GM12801 (cell line): Measurements from ENCODE around the gene PITPNM3.

Experiments
- CTCF ChIP-seq: IDR thresholded peaks from one replicate; pipeline ENCODE4 v1.5.1; 2011; ENCODE audit warnings: control low read depth; ENCODE audit not compliant: insufficient read length; ENCODE audit errors: extremely low read depth

Gene PITPNM3

GRCh38 chr17:6408276-6408675 lies 148.1 kb downstream of the PITPNM3 start:
- TF ChIP-seq CTCF, result no peak

DNA sequence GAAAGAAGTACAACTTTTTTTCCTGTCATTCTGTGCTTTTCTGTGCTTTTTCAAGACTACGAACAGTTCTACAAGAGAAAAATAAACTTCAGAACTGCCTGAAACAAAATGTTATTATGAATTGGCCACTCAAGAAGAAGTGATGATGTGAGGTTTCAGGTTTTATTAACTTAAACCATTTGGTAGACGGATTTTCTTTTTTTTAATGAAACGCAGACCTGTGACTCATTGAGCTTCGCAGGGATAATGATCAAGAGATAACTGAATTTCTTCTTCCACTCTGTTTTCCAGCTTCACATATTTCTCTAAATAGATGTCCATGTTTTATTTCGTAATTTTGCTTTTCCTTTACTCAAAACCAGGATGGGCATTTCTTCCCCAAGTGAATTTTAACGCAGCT lies 154.1 kb downstream of the PITPNM3 start:
- TF ChIP-seq CTCF, result no peak
